Measurements from ENCODE around the gene ANKRD28. TPM values are rescaled to one million over a fixed set of nuclear protein-coding genes. Genes with fewer than 3 reads are reported as not detected.

The ANKRD28 gene
- total RNA-seq, 2 donors from 2014 or later: 18.4 to 35.8 TPM

Small RNA genes within 50 kb of the gene (microRNA-seq; reads per million reads assigned to microRNA genes)
- not detected for gene MIR3134

Small RNA genes within 50 kb of the gene (small RNA-seq; reads per million reads assigned to genes)
- gene MIR3134: 0 reads per million in 2 donors
- 0 reads per million in 2 donors for gene RN7SL4P

Other genes starting within 250 kb of the ANKRD28 start
- 10 to 100 TPM; 27.9 to 30.6 TPM for gene HACL1, start 196.4 kb downstream of the ANKRD28 start, total RNA-seq
- 10 to 100 TPM; 34.4 to 42.7 TPM for gene BTD, start 196.2 kb downstream of the ANKRD28 start, total RNA-seq

Measured in prostate gland (tissue), 2 donors.